Dermis microvascular lymphatic vessel endothelial cell (primary cell): ENCODE measurements around the gene MALRD1. TPM values are rescaled to one million over a fixed set of nuclear protein-coding genes. Genes with fewer than 3 reads are reported as not detected.
"Not testable (repeated sequence)": the region's sequence is repeated elsewhere in the genome, so short reads cannot be mapped to it uniquely, and the experiment has no call there.

Experiments used
- DNase-seq, 2 donors: peaks; one replicate each; pipeline versions ENCODE4 v3.0.0 to v3.0.0-alpha.2; 2010; ENCODE audit warnings: low read depth in 2 of 2
- total RNA-seq: library from RNA; depleted of rRNA; stranded (reverse); fragments of >200 nt; gene quantifications from 2 replicates; pipeline ENCODE4 v1.2.1, GENCODE V29; 2014

MALRD1 gene
- total RNA-seq, 1 donor from 2014 or later, result not detected

GRCh38 chr10:19488592-19489280 is 440.1 kb downstream of the MALRD1 start:
- DNase-seq, result no peak

DNA sequence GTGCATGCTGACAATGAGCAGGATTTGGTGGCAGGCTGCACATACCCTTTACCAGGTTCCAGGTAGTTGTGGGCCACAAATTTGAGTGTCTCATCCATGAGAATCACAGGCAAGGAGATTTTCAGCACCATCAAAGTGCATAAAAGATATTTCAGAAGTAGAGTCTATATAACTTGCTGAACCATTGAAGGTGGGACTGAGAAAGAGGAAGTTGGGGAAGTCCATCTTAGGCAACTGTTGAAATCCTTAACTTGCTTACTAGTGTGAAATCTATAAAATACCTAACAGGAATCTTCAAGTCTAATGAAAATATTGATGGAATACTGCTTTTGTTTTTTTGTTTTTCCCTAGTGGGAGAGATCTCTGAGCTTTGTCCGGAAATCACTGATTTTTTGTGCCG is 442.6 kb downstream of the MALRD1 start:
- DNase-seq, result no peak

- no peak for DNase-seq
Observed at GRCh38 chr10:19493917-19494316, 445.3 kb downstream of the MALRD1 start.

- DNase-seq, result no peak
Observed at GRCh38 chr10:19497026-19497425, 448.4 kb downstream of the MALRD1 start.

GRCh38 chr10:19498393-19499290 is 450.0 kb downstream of the MALRD1 start:
- DNase-seq, result no peak

DNA sequence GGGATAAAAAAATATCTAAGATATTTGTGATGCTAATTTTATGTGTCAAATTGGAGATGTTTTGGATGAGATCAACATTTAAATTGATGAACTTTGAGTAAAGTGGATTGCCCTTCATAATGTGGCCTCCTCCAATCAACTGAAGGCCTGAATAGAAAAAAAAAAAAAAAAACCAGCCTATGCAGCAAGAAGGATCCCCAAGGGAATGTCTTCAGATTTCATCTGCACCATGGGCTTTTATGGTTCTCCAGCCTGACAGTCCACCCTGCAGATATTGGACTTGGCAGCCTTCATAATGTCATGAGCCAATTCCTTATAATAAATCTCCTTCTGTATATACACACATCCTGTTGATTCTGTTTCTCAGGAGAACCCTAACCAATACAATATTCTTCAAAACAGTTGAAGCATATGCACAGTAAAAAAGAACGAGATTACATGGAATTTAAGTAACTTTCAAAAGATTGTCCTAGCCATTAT is 450.7 kb downstream of the MALRD1 start:
- no peak for DNase-seq

- no peak for DNase-seq
Observed at GRCh38 chr10:19500959-19501358, 452.4 kb downstream of the MALRD1 start.

- DNase-seq, result no peak
Observed at GRCh38 chr10:19505320-19506312, 457.0 kb downstream of the MALRD1 start.

DNA sequence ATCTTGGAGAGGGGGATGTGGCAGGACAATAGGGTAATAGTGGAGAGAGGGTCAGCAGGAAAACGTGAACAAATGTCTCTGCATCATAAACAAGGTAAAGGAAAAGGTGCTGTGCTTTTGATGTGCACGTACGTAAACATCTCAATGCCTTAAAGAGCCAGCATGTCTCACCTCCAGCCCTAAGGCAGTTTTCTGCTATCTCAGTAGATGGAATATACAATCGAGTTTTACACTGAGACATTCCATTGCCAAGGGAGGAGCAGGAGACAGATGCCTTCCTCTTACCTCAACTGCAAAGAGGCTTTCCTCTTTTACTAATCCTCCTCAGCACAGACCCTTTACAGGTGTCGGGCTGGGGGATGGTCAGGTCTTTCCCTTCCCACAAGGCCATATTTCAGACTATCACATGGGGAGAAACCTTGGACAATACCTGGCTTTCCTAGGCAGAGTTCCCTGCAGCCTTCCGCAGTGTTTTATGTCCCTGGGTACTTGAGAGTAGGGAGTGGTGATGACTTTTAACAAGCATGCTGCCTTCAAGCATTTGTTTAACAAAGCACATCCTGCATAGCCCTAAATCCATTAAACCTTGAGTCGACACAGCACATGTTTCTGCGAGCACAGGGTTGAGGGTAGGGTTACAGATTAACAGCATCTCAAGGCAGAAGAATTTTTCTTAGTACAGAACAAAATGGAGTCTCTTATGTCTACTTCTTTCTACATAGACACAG is 461.6 kb downstream of the MALRD1 start:
- not testable (repeated sequence) for DNase-seq

DNA sequence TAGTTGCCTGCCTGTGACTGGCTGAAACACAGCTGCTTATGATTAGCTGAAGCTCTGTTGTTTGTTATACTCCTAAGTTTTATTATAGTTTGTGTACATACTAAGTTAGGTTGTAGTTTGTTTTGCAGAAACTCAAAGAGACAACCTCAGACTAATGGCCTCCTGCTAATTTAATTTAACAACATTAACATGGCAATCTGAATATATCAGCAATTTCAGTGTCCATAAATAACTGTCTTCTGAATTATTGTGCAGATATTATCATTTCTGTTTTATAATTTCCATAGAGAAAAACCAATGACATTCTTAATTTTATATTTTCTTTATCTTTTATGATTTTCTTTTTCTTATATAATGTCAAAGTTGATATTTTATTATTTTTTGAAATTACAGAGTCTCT is 469.5 kb downstream of the MALRD1 start:
- DNase-seq, result no peak

DNA sequence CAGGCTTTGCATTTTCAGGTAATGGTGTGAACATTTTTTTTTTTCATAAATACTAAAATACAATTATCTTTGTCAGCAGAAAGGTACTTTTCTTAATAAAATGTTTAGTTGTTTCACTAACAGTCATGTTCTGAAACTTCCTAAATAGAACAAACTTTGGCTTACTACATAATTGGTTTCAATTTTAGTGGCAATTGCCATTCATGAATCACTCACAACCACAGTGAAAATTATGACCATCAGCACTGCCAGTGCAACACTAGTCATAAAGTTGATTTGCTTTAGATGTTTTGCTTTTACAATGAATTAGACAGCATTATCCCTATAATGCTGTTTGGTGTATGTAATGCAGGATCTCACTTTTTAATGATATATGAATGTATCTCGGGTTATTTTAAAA is 470.0 kb downstream of the MALRD1 start:
- DNase-seq, result no peak

GRCh38 chr10:19531324-19531723 is 482.7 kb downstream of the MALRD1 start:
- DNase-seq, result no peak

- no peak for DNase-seq
Observed at GRCh38 chr10:19532411-19532810, 483.8 kb downstream of the MALRD1 start.

GRCh38 chr10:19541299-19541698 is 492.7 kb downstream of the MALRD1 start:
- DNase-seq, result no peak

- no peak for DNase-seq
Observed at GRCh38 chr10:19546224-19546623, 497.6 kb downstream of the MALRD1 start.

GRCh38 chr10:19549503-19549902 is 500.9 kb downstream of the MALRD1 start:
- DNase-seq, result no peak

GRCh38 chr10:19556666-19557065 is 508.1 kb downstream of the MALRD1 start:
- DNase-seq, result no peak

- DNase-seq, result no peak
Observed at GRCh38 chr10:19561181-19561580, 512.6 kb downstream of the MALRD1 start.

DNA sequence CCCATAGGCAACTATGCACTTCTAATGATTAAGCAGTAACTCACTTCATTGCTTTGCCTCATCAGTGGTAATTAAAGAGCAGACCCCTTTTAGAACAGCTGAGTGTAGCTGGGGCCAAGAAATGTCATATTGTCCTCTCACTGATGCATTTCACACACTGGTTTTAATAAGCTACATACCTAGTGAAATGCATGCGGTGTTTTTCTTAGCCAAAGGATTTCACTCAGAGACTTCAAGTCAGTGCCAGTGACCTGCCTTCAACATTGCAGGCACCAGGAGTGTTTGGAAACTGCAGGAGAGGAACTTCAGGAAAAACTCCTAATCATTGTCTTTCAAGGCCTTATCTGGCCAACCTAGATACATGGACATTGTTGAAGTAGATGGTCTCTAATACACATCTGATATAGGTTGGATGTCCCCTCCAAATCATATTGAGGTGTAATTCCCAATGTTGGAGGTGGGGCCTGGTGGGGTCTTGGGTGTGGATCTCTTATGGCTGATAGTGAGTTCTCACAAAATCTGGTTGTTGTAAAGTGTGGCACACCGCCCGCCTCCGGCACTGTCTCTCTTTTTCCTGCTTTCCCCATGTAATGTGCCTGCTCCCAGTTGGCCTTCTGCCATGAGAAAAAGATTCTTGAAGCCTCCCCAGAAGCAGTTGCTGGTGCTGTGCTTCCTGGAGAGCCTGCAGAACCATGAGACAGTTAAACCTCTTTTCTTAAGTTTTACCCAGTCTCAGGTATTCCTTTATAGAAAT is 515.0 kb downstream of the MALRD1 start:
- no peak for DNase-seq

GRCh38 chr10:19570120-19570519 is 521.5 kb downstream of the MALRD1 start:
- DNase-seq, result no peak
